IMR-90 (cell line): ENCODE measurements around the gene EID1. TPM values are rescaled to one million over a fixed set of nuclear protein-coding genes. Genes with fewer than 3 reads are reported as not detected.

Experiments
- ATAC-seq: fragments of 200-7000 bp; cut with Tn5 transposase; 2 replicates; pipeline ENCODE4 v1.9.1; 2020; ENCODE audit warnings: low read depth, mild to moderate bottlenecking, moderate library complexity
- BruUV-seq: library from RNA; stranded (reverse); fragments of 400-500 nt; replicated peaks from 2 replicates; lab custom pipeline; 2021; lab: Mats Ljungman, UMichigan
- CTCF ChIA-PET: fragments of 300-600 bp; formaldehyde crosslinking; extraction: SDS; loops from one replicate; lab custom pipeline; 2021; ENCODE audit warnings: antibody characterized with exemption; lab: Yijun Ruan, JAX
- POLR2A ChIA-PET: fragments of 300-600 bp; sonication (Branson Sonifier 250); formaldehyde crosslinking; loops from one replicate; lab custom pipeline; 2022; ENCODE audit warnings: antibody characterized with exemption; ENCODE audit not compliant: unreplicated experiment; lab: Charles Lee
- DNase-seq: peaks from one replicate; pipeline ENCODE4 v3.0.0; 2013
- H2AFZ ChIP-seq: replicated peaks from 2 replicates; pipeline ENCODE3; 2013; ENCODE audit warnings: low read length, mild to moderate bottlenecking; ENCODE audit not compliant: poor library complexity
- H2AK5ac ChIP-seq: 2 replicates; pipeline ENCODE4 v1.6.1; 2013; ENCODE audit warnings: low read depth, low read length, inconsistent platforms
- H2AK9ac ChIP-seq: replicated peaks from 2 replicates; pipeline ENCODE3; 2013; ENCODE audit warnings: mild to moderate bottlenecking, low read depth, low read length, moderate library complexity; ENCODE audit not compliant: poor library complexity
- H2BK120ac ChIP-seq: 2 replicates; pipeline ENCODE4 v1.6.1; 2013; ENCODE audit warnings: low read depth, low read length, inconsistent platforms
- H2BK15ac ChIP-seq: 3 replicates; pipeline ENCODE4 v1.6.1; 2013; ENCODE audit warnings: low read depth, low read length, inconsistent platforms
- H2BK20ac ChIP-seq: 2 replicates; pipeline ENCODE4 v1.6.1; 2013; ENCODE audit warnings: low read depth, mild to moderate bottlenecking, inconsistent platforms, low read length, moderate library complexity
- H2BK5ac ChIP-seq: 2 replicates; pipeline ENCODE4 v1.6.1; 2013; ENCODE audit warnings: mild to moderate bottlenecking, low read depth, low read length, inconsistent platforms; ENCODE audit not compliant: poor library complexity, severe bottlenecking
- H3K14ac ChIP-seq: replicated peaks from 2 replicates; pipeline ENCODE4 v1.6.1; 2013; ENCODE audit warnings: low read depth, low read length, inconsistent platforms
- H3K18ac ChIP-seq: 2 replicates; pipeline ENCODE4 v1.6.1; 2013; ENCODE audit warnings: low read depth, low read length, control low read depth
- H3K23ac ChIP-seq: 2 replicates; pipeline ENCODE4 v1.6.1; 2013; ENCODE audit warnings: low read depth, low read length, inconsistent platforms
- H3K27ac ChIP-seq: 2 replicates; pipeline ENCODE4 v1.5.1; 2013; ENCODE audit warnings: mild to moderate bottlenecking, control low read depth, low read length; ENCODE audit not compliant: insufficient read depth
- H3K27me3 ChIP-seq: 2 replicates; pipeline ENCODE4 v1.6.1; 2013; ENCODE audit warnings: low read length; ENCODE audit not compliant: control insufficient read depth, insufficient read depth
- H3K36me3 ChIP-seq: 2 replicates; pipeline ENCODE4 v1.6.1; 2013; ENCODE audit warnings: low read length, mixed read lengths; ENCODE audit not compliant: control insufficient read depth, insufficient read depth
- H3K4ac ChIP-seq: 2 replicates; pipeline ENCODE4 v1.6.1; 2013; ENCODE audit warnings: low read depth, low read length, inconsistent platforms
- H3K4me1 ChIP-seq: 2 replicates; pipeline ENCODE4 v1.6.1; 2013; ENCODE audit warnings: low read length, mixed read lengths; ENCODE audit not compliant: control insufficient read depth, insufficient read depth
- H3K4me2 ChIP-seq: 2 replicates; pipeline ENCODE4 v1.6.1; 2013; ENCODE audit warnings: low read depth, mild to moderate bottlenecking, control low read depth, low read length, moderate library complexity
- H3K4me3 ChIP-seq: 2 replicates; pipeline ENCODE4 v1.5.1; 2013; ENCODE audit warnings: low read depth, mild to moderate bottlenecking, control low read depth, low read length, moderate library complexity; ENCODE audit not compliant: insufficient read depth
- H3K56ac ChIP-seq: 2 replicates; pipeline ENCODE4 v1.6.1; 2013; ENCODE audit warnings: low read length, inconsistent platforms; ENCODE audit not compliant: insufficient read depth; ENCODE audit errors: extremely low read depth
- H3K79me1 ChIP-seq, 2 experiments: 2 replicates each; pipeline ENCODE4 v1.6.1; 2013; ENCODE audit warnings: low read length in 2 of 2, inconsistent platforms in 1 of 2, low read depth in 1 of 2
- H3K9ac ChIP-seq: 2 replicates; pipeline ENCODE4 v1.6.1; 2013; ENCODE audit warnings: low read depth, low read length, control low read depth
- H3K9me1 ChIP-seq: 2 replicates; pipeline ENCODE4 v1.6.1; 2013; ENCODE audit warnings: low read length, inconsistent platforms; ENCODE audit not compliant: insufficient read depth
- H3K9me3 ChIP-seq: 2 replicates; pipeline ENCODE4 v1.6.1; 2013; ENCODE audit warnings: low read length; ENCODE audit not compliant: control insufficient read depth, insufficient read depth
- H4K20me1 ChIP-seq: 2 replicates; pipeline ENCODE4 v1.6.1; 2013; ENCODE audit warnings: low read length, inconsistent platforms; ENCODE audit not compliant: insufficient read depth
- H4K5ac ChIP-seq: 2 replicates; pipeline ENCODE4 v1.6.1; 2013; ENCODE audit warnings: mild to moderate bottlenecking, low read depth, low read length, control low read depth
- H4K8ac ChIP-seq, 2 experiments: 2 replicates each; pipeline ENCODE4 v1.6.1; 2013; ENCODE audit warnings: low read depth in 2 of 2, low read length in 2 of 2, control low read depth in 1 of 2, inconsistent platforms in 1 of 2
- H4K91ac ChIP-seq: 2 replicates; pipeline ENCODE4 v1.6.1; 2013; ENCODE audit warnings: low read depth, low read length, inconsistent platforms; ENCODE audit not compliant: insufficient read depth
- BHLHE40 ChIP-seq: fragments of 150-350 bp; IDR thresholded peaks from 2 replicates; pipeline ENCODE4 v1.6.1; 2016; ENCODE audit warnings: mild to moderate bottlenecking, low read depth, low read length
- CEBPB ChIP-seq: IDR thresholded peaks from 2 replicates; pipeline ENCODE4 v1.6.1; 2012; ENCODE audit warnings: low read depth, low read length, improper control_type of control experiment
- CHD1 ChIP-seq: IDR thresholded peaks from 2 replicates; pipeline ENCODE4 v1.6.1; 2012; ENCODE audit warnings: low read depth, low read length, improper control_type of control experiment
- FOS ChIP-seq: fragments of 150-350 bp; IDR thresholded peaks from 2 replicates; pipeline ENCODE4 v1.6.1; 2016; ENCODE audit warnings: low read depth, low read length
- MAFK ChIP-seq: IDR thresholded peaks from 2 replicates; pipeline ENCODE4 v1.6.1; 2012; ENCODE audit warnings: low read depth, low read length, improper control_type of control experiment
- MAZ ChIP-seq: IDR thresholded peaks from 2 replicates; pipeline ENCODE4 v1.6.1; 2012; ENCODE audit warnings: low read depth, mild to moderate bottlenecking, low read length, improper control_type of control experiment, moderate library complexity, borderline replicate concordance
- MXI1 ChIP-seq: IDR thresholded peaks from 2 replicates; pipeline ENCODE4 v1.6.1; 2012; ENCODE audit warnings: low read depth, mild to moderate bottlenecking, low read length, moderate library complexity, borderline replicate concordance
- NFE2L2 ChIP-seq: fragments of 150-350 bp; IDR thresholded peaks from 2 replicates; pipeline ENCODE4 v1.6.1; 2016; ENCODE audit warnings: low read depth, mild to moderate bottlenecking, low read length
- POLR2A ChIP-seq: IDR thresholded peaks from 2 replicates; pipeline ENCODE4 v1.6.1; 2012; ENCODE audit warnings: mild to moderate bottlenecking, low read depth, low read length
- RAD21 ChIP-seq: IDR thresholded peaks from 2 replicates; pipeline ENCODE4 v1.6.1; 2012; ENCODE audit warnings: low read length, improper control_type of control experiment
- RFX5 ChIP-seq: IDR thresholded peaks from 2 replicates; pipeline ENCODE4 v1.8.0; 2012; ENCODE audit warnings: low read depth, mild to moderate bottlenecking, low read length, moderate library complexity
- SMC3 ChIP-seq: fragments of 150-350 bp; IDR thresholded peaks from 2 replicates; pipeline ENCODE4 v1.6.1; 2016; ENCODE audit warnings: low read depth, mild to moderate bottlenecking, antibody characterized with exemption, low read length, moderate library complexity
- WGBS, 2 experiments: methylation state at CpG; one replicate each; pipeline versions ENCODE4 v1.1.5 to v1.1.7; 2013; ENCODE audit warnings: missing lambda C conversion rate in 2 of 2; ENCODE audit not compliant: insufficient read length in 1 of 2; ENCODE audit errors: extremely low coverage in 2 of 2; 5-methylcytosine and 5-hydroxymethylcytosine counted together
- dilution Hi-C: fragments of 300-500 bp; cut with HindIII; formaldehyde crosslinking; loops from one replicate; pipeline ENCODE4 v1.14.3; 2018; ENCODE audit warnings: low sequenced_read_pairs; ENCODE audit not compliant: unreplicated experiment
- in situ Hi-C: fragments of 300-500 bp; cut with MboI; formaldehyde crosslinking; loops from 3 replicates; pipeline ENCODE4 v1.14.3; 2019; ENCODE audit warnings: low sequenced_read_pairs, inconsistent platforms, mixed read lengths
- intact Hi-C: fragments of 100-400 bp; cut with micrococcal nuclease; formaldehyde crosslinking; loops from 2 replicates; pipeline ENCODE4 v1.10.0; 2022
- polyA plus RNA-seq, 3 experiments: library from polyadenylated mRNA; depleted of rRNA; stranded (reverse); fragments of >200 nt; gene quantifications; 2 replicates each; pipeline ENCODE4 v1.2.3, GENCODE V29; 2012; ENCODE audit warnings: low replicate concordance in 1 of 3
- total RNA-seq: library from RNA; depleted of rRNA; stranded (reverse); fragments of >200 nt; gene quantifications from 2 replicates; pipeline ENCODE4 v1.2.3, GENCODE V29; 2012
- TF ChIP-seq, protein P1 (sequence below): fragments of 150-350 bp; IDR thresholded peaks from 2 replicates; pipeline ENCODE4 v1.6.1; 2016; ENCODE audit warnings: low read depth, mild to moderate bottlenecking, low read length, moderate library complexity, borderline replicate concordance
- TF ChIP-seq, protein P2 (sequence below): fragments of 150-350 bp; IDR thresholded peaks from 2 replicates; pipeline ENCODE4 v1.6.1; 2017; ENCODE audit warnings: mild to moderate bottlenecking, antibody characterized with exemption, low read length, low read depth
- TF ChIP-seq, protein P3 (sequence below): conservative IDR thresholded peaks from 2 replicates; pipeline ENCODE4 v1.5.1; 2012; ENCODE audit warnings: mild to moderate bottlenecking, low read depth, low read length, improper control_type of control experiment

The EID1 gene
- total and polyA plus RNA-seq, 2 of the 4 experiments (the other 2 are of a cell fraction) = 147 to 162 TPM

DNA sequence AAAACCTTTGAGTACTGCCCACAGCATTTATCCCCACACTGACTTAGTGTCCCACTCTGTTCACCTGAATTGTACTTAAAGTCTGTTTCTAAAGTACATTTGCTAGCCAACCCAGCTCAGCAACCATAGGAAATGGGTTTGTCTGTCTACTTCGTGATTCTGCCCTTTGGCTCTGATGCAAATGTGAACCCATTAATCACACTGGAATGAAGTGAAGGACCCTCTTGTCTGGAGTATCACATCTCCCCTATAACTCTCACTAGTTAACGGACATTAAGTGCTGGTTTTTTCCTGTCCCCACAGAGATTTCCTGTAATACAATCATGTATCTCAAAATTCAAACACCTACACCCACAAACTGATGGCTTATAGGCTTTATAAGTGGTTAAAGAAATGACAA, 20.5 kb downstream of the EID1 start:
- H2AFZ ChIP-seq = no peak overlapping the region
- no peak overlapping the region for H3K27ac ChIP-seq
- dilution Hi-C loops = no loop called here
- peak overlapping the region; percentile 91 for H2BK120ac ChIP-seq
- H3K18ac ChIP-seq = peak overlapping the region; percentile 21
- ChIA-PET CTCF (interaction anchor here (0.6 kb wide), 1 partner anchor 17 kb away, joined by 4 read pairs; no protein-coding TSS in a partner anchor), POLR2A (no interaction called here)
- in situ Hi-C loops = no loop called here
- H3K4me1 ChIP-seq = peaks cover 12% of the 10 kb centered on the region
- H2BK5ac ChIP-seq = no peak overlapping the region
- H4K8ac ChIP-seq = peak overlapping the region; percentile 71 to 90; a peak in 3 of 4 replicates
- no peak for DNase-seq
- H3K9ac ChIP-seq = no peak overlapping the region
- H2BK20ac ChIP-seq = peak overlapping the region; percentile 33; the same call in 1 of the 2 replicates
- TF ChIP-seq MAZ (no peak), MAFK (no peak), FOS (no peak), POLR2A (no peak), CHD1 (no peak), RAD21 (no peak), SMC3 (no peak), MXI1 (no peak), CEBPB (no peak), NFE2L2 (no peak), BHLHE40 (no peak), RFX5 (no peak)
- TF ChIP-seq, protein P1, sequence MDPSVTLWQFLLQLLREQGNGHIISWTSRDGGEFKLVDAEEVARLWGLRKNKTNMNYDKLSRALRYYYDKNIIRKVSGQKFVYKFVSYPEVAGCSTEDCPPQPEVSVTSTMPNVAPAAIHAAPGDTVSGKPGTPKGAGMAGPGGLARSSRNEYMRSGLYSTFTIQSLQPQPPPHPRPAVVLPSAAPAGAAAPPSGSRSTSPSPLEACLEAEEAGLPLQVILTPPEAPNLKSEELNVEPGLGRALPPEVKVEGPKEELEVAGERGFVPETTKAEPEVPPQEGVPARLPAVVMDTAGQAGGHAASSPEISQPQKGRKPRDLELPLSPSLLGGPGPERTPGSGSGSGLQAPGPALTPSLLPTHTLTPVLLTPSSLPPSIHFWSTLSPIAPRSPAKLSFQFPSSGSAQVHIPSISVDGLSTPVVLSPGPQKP = no peak
- TF ChIP-seq, protein P2, sequence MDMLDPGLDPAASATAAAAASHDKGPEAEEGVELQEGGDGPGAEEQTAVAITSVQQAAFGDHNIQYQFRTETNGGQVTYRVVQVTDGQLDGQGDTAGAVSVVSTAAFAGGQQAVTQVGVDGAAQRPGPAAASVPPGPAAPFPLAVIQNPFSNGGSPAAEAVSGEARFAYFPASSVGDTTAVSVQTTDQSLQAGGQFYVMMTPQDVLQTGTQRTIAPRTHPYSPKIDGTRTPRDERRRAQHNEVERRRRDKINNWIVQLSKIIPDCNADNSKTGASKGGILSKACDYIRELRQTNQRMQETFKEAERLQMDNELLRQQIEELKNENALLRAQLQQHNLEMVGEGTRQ = no peak
- TF ChIP-seq, protein P3, sequence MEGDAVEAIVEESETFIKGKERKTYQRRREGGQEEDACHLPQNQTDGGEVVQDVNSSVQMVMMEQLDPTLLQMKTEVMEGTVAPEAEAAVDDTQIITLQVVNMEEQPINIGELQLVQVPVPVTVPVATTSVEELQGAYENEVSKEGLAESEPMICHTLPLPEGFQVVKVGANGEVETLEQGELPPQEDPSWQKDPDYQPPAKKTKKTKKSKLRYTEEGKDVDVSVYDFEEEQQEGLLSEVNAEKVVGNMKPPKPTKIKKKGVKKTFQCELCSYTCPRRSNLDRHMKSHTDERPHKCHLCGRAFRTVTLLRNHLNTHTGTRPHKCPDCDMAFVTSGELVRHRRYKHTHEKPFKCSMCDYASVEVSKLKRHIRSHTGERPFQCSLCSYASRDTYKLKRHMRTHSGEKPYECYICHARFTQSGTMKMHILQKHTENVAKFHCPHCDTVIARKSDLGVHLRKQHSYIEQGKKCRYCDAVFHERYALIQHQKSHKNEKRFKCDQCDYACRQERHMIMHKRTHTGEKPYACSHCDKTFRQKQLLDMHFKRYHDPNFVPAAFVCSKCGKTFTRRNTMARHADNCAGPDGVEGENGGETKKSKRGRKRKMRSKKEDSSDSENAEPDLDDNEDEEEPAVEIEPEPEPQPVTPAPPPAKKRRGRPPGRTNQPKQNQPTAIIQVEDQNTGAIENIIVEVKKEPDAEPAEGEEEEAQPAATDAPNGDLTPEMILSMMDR = no peak
- H2BK15ac ChIP-seq = peak overlapping the region; percentile 56; the same call in 2 of the 3 replicates
- H4K20me1 ChIP-seq = no peaks in the 10 kb centered on the region
- H3K14ac ChIP-seq = peak overlapping the region; percentile 80
- peak overlapping the region; percentile 74 for H3K23ac ChIP-seq
- no peak overlapping the region for H2AK9ac ChIP-seq
- H3K4me3 ChIP-seq = no peak overlapping the region
- H3K27me3 ChIP-seq = no peaks in the 10 kb centered on the region
- peak overlapping the region; percentile 54; the same call in 1 of the 2 replicates for H2AK5ac ChIP-seq
- peak overlapping the region; percentile 61 for H4K91ac ChIP-seq
- no peak overlapping the region for H3K56ac ChIP-seq
- no peaks in the 10 kb centered on the region for H3K36me3 ChIP-seq
- BruUV-seq = no TSS peak
- peaks cover 8% of the 10 kb centered on the region for H3K9me1 ChIP-seq
- H3K79me1 ChIP-seq = peaks cover 11 to 18% of the 10 kb centered on the region in 2 experiments
- peak overlapping the region; percentile 86; the same call in 1 of the 2 replicates for H3K4ac ChIP-seq
- H3K4me2 ChIP-seq = 0 out of 2 replicates have a peak overlapping the region, but pooled peaks have one; percentile 2
- no peak for ATAC-seq
- intact Hi-C loops = no loop called here
- H4K5ac ChIP-seq = no peak overlapping the region; the same call in 1 of the 2 replicates
- H3K9me3 ChIP-seq = no peaks in the 10 kb centered on the region
- WGBS, 2 experiments = no CpG with 5 or more reads among the region's 2 CpGs
